Psoas muscle (tissue), 8 donors: ENCODE data around the gene ASTN2. TPM values are rescaled to one million over a fixed set of nuclear protein-coding genes. Genes with fewer than 3 reads are reported as not detected.

ENCODE experiments used
- ATAC-seq, 4 donors: fragments of 200-7000 bp; cut with Tn5 transposase; one replicate each; pipeline ENCODE4 v1.9.1; 2020; ENCODE audit warnings: moderate library complexity in 3 of 4, mild to moderate bottlenecking in 2 of 4
- DNase-seq, 2 donors: peaks; one replicate each; pipeline ENCODE4 v3.0.0-alpha.2; 2020
- H3K27ac ChIP-seq: fragments of 200-600 bp; one replicate; pipeline ENCODE4 v1.8.0; 2022
- H3K27me3 ChIP-seq, 3 donors: fragments of 200-600 bp in 1 of 3; one replicate each; pipeline versions ENCODE4 v1.6.1 to v1.8.0; 2013 to 2022; ENCODE audit warnings: low read length in 2 of 3, mild to moderate bottlenecking in 2 of 3, moderate library complexity in 1 of 3; ENCODE audit not compliant: insufficient read depth in 3 of 3
- H3K36me3 ChIP-seq, 2 donors: fragments of 200-600 bp in 1 of 2; one replicate each; pipeline versions ENCODE4 v1.6.1 to v1.8.0; 2013 to 2022; ENCODE audit warnings: low read depth in 1 of 2, mild to moderate bottlenecking in 1 of 2, moderate library complexity in 1 of 2; ENCODE audit not compliant: insufficient read depth in 1 of 2
- H3K4me1 ChIP-seq: fragments of 200-600 bp; one replicate; pipeline ENCODE4 v1.8.0; 2022
- H3K4me3 ChIP-seq: fragments of 200-600 bp; one replicate; pipeline ENCODE4 v1.8.0; 2022; ENCODE audit warnings: mild to moderate bottlenecking
- H3K9me3 ChIP-seq: fragments of 200-600 bp; one replicate; pipeline ENCODE4 v1.8.0; 2022
- CTCF ChIP-seq: fragments of 200-600 bp; IDR thresholded peaks from one replicate; pipeline ENCODE4 v1.8.0; 2022; ENCODE audit warnings: antibody characterized with exemption
- WGBS, 3 donors: extraction: QIAGEN DNeasy Blood & Tissue Kit; methylation state at CpG; one replicate each; pipeline versions ENCODE4 v1.1.6 to v1.1.7; 2013; 5-methylcytosine and 5-hydroxymethylcytosine counted together
- intact Hi-C, 2 donors: fragments of 100-400 bp; cut with DNase I; formaldehyde crosslinking; loops; one replicate each; pipeline versions ENCODE4 v1.11.0 to v1.14.2; 2022
- polyA plus RNA-seq, 3 donors: library from polyadenylated mRNA; stranded (reverse); fragments of 200-250 nt; gene quantifications; one replicate each; pipeline ENCODE4 v1.2.3, GENCODE V29; 2013
- total RNA-seq, 4 donors: library from RNA; stranded (reverse); fragmentation: NEBNext Ultra II Directional in 2 of 4; extraction: Animal tissue kit (Norgen Biotek cat#: 25700) in 2 of 4; gene quantifications; one replicate each; pipeline versions ENCODE4 v1.2.1 to v1.2.4, GENCODE V29; 2021 to 2023
- donor health status: healthy with polysubstance abuse.
- donor health status: DM: no; HTN: no; CAD: no; lungs with moderate emphysema.
- donor health status: Bipolar disorder and iron deficiency.
- donor health status: healthy.
- donor health status: DM: yes; HTN: yes; CAD: no.
- donor health status: DM: no; HTN: no; CAD: no.
- donor health status: DM: no; HTN: no; CAD: no.
- donor health status: DM: yes; HTN: yes; CAD: no.

ASTN2 gene
- total and polyA plus RNA-seq, 7 donors, result 2.0 to 10.3 (median 3.3) TPM

DNA sequence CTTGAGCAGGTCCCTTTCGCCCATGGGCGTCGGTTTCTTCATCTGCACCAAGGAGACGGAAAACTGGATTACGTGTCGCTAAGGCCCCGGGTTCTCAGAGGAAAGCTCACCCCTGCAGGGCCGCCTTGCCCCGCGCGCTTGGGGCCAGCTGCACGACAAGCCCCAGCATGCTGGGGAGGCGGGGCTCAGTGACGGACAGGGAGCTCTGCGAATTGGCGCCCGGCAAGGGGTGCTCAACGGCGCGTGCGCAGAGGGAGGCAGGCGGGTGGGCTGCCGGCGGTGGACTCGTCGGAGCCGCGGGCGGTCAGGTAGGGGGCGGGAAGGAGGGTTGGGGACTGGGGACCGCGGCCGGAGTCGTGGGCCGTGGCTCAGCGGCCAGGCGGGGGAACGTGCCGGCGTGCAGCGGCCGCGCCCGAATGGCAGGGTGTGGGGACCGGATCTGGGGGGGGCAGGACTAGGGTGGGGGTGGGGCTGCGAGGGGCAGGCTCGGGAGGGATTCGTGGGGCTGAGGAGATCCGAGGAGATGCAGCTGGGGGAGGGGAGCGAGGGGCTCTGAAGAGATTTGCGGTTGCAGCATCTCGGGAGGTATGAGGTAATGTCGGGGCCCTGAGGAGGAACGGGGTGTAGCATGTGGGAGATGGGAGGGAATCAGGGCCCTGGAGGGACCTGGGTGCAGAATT, 727.6 kb downstream of the ASTN2 start, which contains the start of gene TRIM32:
Gene TRIM32, plus strand, starts transcription at position 232 of the 680 bp plus-strand sequence. CDS start 10,438 bp downstream, outside the sequence.
- Histone ChIP-seq H3K9me3 (no peaks in the 10 kb centered on the region), H3K4me3 (peak within 1 kb of the TSS; percentile 74), H3K4me1 (peaks cover 38% of the 10 kb centered on the region), H3K27me3 (no peaks in the 10 kb centered on the region), H3K27ac (peak within 1 kb of the TSS; percentile 92), H3K36me3 (no peaks in the 10 kb centered on the region)
- ATAC-seq (peak; percentile 99), DNase-seq (peak; percentile 94 to 96)
- WGBS, 3 donors, result 0 to 1% (median 0%) methylated on average over 52 to 54 of the region's 54 CpGs
- intact Hi-C loops, result no loop called here
- TF ChIP-seq CTCF, result no peak

GRCh38 chr9:116686693-116687073, 728.2 kb downstream of the ASTN2 start:
- DNase-seq (peak; percentile 5 to 39), ATAC-seq (peak; percentile 45 to 58 (median 48))
- H3K27me3 ChIP-seq, result no peaks in the 10 kb centered on the region
- H3K36me3 ChIP-seq, result no peaks in the 10 kb centered on the region
- peak overlapping the region; percentile 92 for H3K27ac ChIP-seq
- H3K4me3 ChIP-seq, result peak overlapping the region; percentile 74
- H3K9me3 ChIP-seq, result no peaks in the 10 kb centered on the region
- TF ChIP-seq CTCF, result no peak
- WGBS, 3 donors, result 5 to 11% (median 7%) methylated on average over 7 of the region's 7 CpGs
- peaks cover 33% of the 10 kb centered on the region for H3K4me1 ChIP-seq
- intact Hi-C loops, result no loop called here

DNA sequence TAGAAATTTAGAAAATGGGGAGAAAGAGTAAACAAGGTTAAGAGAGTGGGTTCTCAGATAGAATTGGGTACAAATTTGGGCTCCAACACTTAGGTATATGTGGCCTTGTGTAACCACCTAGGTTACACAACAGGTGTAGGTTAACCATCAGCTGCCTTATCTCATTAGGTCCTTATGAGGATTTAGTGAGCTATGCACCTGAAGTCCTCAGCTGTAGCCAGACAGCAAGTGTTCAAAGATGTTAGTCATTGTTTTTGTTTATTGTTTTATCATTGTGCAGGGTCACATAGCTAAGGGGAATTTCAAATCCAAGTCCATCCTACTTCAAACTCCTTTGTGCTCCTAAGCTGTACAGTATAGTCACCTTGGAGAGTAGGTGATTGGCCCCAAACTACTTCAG, 728.7 kb downstream of the ASTN2 start:
- intact Hi-C loops, result no loop called here
- Histone ChIP-seq H3K9me3 (no peaks in the 10 kb centered on the region), H3K4me3 (peak overlapping the region; percentile 74), H3K27ac (peak overlapping the region; percentile 92), H3K36me3 (no peaks in the 10 kb centered on the region), H3K4me1 (peaks cover 29% of the 10 kb centered on the region), H3K27me3 (no peaks in the 10 kb centered on the region)
- DNase-seq, result no peak
- peak in 2 of 4 donors; percentile 7 to 8 for ATAC-seq
- TF ChIP-seq CTCF, result no peak

DNA sequence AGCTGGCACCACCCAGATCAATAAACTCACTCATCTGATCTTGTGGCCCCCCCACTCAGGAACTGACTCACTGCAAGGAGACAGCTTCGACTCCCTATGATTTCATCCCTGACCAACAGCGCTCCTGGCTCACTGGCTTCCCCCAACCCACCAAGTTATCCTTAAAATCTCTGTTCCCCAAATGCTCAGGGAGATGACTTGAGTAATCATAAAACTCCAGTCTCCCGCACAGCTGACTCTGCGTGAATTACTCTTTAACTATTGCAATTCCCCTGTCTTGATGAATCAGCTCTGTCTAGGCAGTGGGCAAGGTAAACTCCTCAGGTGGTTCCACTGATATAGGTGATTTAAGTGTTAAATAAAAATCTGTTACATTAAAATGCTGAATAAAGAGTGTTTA, 729.7 kb downstream of the ASTN2 start:
- H3K27me3 ChIP-seq, result no peaks in the 10 kb centered on the region
- H3K27ac ChIP-seq, result no peak overlapping the region
- intact Hi-C loops, result no loop called here
- peaks cover 21% of the 10 kb centered on the region for H3K4me1 ChIP-seq
- ATAC-seq (no peak), DNase-seq (no peak)
- H3K36me3 ChIP-seq, result no peaks in the 10 kb centered on the region
- 71 to 81% (median 75%) methylated on average over 4 of the region's 4 CpGs for WGBS, 3 donors
- no peaks in the 10 kb centered on the region for H3K9me3 ChIP-seq
- no peak for TF ChIP-seq CTCF
- H3K4me3 ChIP-seq, result no peak overlapping the region

GRCh38 chr9:116683535-116683934, 731.3 kb downstream of the ASTN2 start:
- no peak for DNase-seq
- no peak overlapping the region for H3K4me3 ChIP-seq
- H3K27ac ChIP-seq, result no peak overlapping the region
- ATAC-seq, result no peak
- H3K36me3 ChIP-seq, result no peaks in the 10 kb centered on the region
- intact Hi-C loops, result no loop called here
- H3K4me1 ChIP-seq, result peaks cover 4% of the 10 kb centered on the region
- H3K9me3 ChIP-seq, result no peaks in the 10 kb centered on the region
- no peaks in the 10 kb centered on the region for H3K27me3 ChIP-seq
- no peak for TF ChIP-seq CTCF
